NCI-H748 (cell line): ENCODE data around the gene PTGDS.
"Not testable (repeated sequence)": the region's sequence is repeated elsewhere in the genome, so short reads cannot be mapped to it uniquely, and the experiment has no call there.

ENCODE experiments used
- DNase-seq: peaks from one replicate; lab custom pipeline; 2025; ENCODE audit not compliant: unreplicated experiment; lab: John Stamatoyannopoulos, UW

PTGDS gene

DNA sequence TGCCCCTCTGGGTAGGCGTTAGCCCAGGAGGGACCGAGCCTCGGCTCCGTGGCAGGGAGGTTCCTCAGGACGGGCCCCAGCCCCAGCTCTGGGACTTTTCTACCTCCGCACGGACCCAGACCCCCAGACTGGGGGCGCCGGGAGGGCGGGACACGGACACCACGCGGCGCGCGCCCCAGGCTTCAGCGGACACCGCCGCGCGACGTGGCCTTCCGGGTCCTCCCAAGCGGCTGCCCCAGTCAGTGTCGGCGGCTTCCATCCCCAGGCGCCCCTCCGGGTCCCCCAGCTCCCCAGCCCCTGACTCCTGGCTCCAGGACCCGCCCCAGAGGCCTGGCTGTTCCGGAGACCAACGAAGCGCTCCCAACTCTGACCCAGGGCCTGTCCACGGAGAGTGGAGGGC lies 8.5 kb downstream of the PTGDS start:
- DNase-seq = no peak

GRCh38 chr9:136988872-136989271 lies 11.6 kb downstream of the PTGDS start:
- no peak for DNase-seq

DNA sequence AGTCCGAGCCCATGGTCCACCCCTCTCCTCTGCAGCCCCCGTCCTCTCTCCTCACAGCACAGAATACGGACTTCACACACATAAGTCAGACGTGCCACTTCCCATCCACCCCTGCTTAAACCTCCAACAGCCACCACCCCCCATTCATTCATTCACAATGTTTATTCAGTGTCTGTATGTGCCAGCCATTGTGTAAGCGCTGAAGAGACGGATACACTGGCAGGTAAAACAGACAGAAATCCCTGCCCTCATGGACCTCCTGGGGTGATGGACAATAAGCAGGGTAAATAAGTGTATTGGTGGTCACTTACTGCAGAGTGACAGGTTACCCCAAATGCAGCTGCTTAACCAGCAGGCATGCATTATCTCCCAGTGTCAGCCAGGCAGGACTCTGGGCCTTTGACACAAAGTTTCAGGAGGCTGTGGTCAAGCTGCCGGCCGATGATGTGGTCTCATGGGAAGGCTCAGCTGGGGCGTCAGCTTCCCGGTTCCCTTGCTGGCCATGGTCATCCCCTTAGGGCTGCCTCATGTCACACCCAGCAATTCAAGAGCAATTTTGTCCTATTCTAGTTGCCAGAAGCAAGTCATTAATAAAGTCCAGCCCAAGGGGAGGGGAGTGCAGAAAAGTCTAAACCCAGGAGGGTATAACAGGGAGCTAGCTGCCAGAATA lies 13.1 kb downstream of the PTGDS start:
- DNase-seq = peak; percentile 97

DNA sequence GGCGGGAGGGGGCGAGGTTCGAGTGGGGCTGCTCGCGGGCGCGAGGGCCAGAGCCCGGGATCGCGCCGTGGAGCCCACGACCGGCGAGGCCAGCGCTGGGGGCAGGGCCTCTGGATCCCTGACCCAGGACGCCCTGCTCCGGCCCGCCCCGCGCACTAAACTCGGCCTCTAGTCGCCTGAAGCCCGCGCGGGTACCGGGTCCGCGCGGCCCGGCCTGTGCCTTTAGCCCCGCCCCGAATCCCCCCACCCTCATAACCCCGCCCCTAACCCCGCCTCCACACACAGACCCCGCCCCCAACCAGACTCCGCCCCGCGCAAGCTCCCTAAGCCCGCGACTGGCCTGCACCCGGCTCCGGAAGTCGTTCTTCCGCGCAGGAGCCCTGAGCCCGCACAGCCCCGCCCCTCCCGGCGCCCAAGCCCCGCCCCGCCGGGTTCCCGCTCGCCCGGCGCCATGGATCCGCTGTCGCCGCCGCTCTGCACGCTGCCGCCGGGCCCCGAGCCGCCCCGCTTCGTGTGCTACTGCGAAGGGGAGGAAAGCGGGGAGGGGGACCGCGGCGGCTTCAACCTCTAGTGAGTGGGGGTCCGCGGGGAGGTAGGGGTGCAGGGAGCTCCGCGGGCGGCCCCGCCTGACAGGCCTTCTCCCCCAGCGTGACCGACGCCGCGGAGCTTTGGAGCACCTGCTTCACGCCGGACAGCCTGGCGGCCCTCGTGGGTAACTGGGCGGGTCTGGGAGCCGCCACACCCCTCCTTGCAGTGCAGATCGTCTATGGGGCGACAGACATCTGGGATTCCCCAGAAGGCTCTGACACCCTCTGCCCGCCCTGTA lies 14.9 kb downstream of the PTGDS start, which contains the start of gene PAXX:
TSS of gene PAXX (plus strand) at position 430 of the 826 bp plus-strand sequence. CDS start at position 452, 22 bp downstream.
- DNase-seq = peak; percentile 86

- DNase-seq = no peak
These were observed 15.6 kb downstream of the PTGDS start for GRCh38 chr9:136992819-136993369.

DNA sequence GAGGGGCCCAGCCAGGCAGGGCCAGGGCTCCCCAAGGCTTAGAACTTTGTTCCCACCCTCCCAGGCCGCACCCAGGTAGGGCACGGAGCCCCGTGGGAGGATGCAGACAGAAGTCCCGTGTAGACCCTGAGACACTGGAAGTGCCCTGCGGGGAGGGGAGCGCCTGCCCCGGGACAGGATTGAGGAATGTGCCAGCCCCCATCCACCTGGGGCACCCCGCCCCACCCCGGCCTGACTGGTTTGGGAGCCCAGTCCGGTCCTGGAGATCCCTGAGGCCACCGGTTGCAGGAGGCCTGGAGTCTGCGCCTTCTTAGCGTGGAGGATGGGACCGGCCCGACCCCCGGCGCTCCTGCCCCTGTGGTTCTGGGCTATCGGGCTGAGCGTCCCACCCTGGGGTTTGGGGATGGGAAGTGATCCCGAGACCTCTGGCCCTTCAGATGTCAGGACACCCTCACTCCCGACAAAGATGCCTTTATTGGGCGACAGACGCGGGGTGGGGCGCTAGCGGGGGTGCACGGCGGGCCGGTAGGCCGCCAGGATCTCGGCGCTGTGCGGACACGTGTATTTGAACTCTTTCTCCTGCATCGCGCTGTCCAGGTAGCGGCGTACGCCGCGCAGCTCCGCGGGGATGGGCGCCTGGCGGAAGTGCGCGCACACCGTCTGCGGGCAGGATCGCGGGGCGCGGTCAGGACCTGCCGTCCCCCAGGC lies 17.0 kb downstream of the PTGDS start:
- DNase-seq = no peak

GRCh38 chr9:136994888-136995230 lies 17.6 kb downstream of the PTGDS start:
- no peak for DNase-seq

GRCh38 chr9:136995362-136995761 lies 18.1 kb downstream of the PTGDS start:
- no peak for DNase-seq

- DNase-seq = peak; percentile 19
These were observed 18.5 kb downstream of the PTGDS start for GRCh38 chr9:136995772-136996311.

- peak; percentile 41 for DNase-seq
These were observed 19.3 kb downstream of the PTGDS start, which contains the start of gene CLIC3 for GRCh38 chr9:136996361-136997292. TSS of gene CLIC3 (minus strand) at chr9:136996568. CDS start at chr9:136996543, 25 bp downstream.

GRCh38 chr9:136997371-136997770 lies 20.1 kb downstream of the PTGDS start:
- no peak for DNase-seq

DNA sequence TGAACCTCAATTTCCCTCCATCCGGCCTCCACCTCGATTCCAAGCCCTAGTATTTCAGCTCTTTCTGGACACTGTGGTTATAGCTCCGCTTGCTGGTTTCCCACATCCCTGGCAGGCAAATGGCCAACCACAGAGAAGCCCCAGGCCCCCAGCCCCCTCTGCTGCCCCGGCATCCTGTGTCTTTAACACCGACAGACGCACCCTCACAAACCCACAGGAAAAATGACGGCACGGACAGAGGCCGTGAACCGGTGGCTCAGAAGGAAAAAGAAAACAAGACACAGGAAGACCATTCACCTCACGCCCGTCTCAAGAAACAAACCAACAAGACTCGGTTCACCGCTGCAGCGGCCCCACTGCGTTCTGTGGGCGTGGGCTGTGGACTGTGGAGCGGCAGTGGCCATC lies 20.5 kb downstream of the PTGDS start:
- no peak for DNase-seq

- no peak for DNase-seq
These were observed 23.1 kb downstream of the PTGDS start for GRCh38 chr9:137000177-137000930.

DNA sequence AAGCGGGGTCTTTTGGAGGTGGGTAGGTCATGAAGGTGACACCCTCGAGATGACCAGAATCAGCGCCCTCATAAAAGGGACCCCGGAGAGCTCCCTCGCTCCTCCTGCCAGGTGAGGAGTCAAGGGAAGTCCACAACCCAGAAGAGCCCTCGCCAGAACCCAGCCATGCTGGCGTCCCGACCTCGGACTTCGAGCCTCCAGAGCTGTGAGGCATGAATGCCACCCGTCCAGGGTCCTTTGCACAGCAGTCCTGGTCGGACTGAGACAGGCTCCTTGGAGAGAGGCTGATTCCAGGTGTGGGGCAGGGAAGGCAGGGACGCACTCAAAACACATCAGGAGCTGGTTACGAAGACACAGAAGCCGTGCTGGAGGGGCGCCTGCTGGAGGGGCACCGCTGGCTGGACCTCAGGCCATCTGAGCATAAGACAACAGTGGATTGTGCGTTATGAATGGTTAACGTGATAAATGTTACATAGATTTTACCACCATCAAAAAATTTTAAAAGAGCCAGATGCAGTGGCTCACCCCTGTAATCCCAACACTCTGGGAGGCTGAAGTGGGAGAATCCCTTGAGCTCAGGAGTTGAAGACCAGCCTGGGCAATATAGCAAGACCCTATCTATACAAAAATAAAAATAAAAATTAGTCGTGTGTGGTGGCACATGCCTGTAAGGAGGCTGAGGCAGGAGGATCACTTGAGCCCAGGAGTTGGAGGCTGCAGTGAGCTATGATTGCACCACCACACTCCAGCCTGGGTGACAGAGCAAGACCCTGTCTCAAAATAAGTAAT lies 24.7 kb downstream of the PTGDS start:
- DNase-seq = no peak

- DNase-seq = no peak
These were observed 25.3 kb downstream of the PTGDS start for GRCh38 chr9:137002646-137003041.

GRCh38 chr9:137004285-137004684 lies 27.0 kb downstream of the PTGDS start:
- not testable (repeated sequence) for DNase-seq

DNA sequence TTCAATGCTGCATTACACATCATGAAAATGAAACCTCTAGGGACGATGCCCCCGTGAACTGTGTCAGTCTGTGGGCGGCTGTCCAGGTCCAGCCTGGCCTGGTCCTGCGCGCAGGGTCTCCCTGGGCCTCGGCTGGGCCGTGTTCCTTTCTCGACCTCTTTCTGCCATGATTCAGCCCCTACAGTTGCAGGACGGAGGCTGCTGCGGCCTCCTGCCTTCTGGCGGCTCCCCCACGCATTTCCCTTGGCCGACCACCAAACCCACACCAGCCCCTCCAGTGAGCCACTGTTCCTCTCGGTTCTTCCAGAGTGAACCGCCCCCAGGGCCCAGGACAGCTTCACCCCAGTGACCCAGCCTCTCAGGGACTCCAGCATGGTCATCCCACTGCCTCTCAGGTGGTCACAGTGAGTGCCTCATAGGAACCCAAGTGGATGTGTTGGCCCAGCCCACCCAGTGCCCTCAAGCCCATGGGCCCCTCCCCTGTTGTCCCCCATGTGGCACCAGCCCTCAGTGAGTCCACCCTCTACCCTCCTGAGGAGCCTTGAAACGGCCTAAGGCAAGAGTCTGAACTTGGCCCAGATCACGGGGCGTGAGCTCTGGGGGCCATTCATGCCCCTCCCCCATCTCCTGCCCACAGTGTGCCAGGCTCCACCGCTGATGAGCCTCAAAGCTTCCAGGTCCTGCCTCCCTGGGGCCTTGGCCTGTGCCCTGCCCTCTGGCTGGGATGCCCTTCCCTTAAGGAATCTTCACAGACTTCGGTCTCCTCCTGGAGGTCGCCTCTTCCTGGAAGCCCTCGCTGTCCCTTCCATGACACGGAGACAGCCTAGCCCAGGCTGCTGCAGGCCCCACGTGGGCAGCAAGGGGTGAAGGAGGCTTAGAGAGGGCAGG lies 29.1 kb downstream of the PTGDS start:
- DNase-seq = no peak
